ENCODE measurements around the gene TLNRD1.

DNA sequence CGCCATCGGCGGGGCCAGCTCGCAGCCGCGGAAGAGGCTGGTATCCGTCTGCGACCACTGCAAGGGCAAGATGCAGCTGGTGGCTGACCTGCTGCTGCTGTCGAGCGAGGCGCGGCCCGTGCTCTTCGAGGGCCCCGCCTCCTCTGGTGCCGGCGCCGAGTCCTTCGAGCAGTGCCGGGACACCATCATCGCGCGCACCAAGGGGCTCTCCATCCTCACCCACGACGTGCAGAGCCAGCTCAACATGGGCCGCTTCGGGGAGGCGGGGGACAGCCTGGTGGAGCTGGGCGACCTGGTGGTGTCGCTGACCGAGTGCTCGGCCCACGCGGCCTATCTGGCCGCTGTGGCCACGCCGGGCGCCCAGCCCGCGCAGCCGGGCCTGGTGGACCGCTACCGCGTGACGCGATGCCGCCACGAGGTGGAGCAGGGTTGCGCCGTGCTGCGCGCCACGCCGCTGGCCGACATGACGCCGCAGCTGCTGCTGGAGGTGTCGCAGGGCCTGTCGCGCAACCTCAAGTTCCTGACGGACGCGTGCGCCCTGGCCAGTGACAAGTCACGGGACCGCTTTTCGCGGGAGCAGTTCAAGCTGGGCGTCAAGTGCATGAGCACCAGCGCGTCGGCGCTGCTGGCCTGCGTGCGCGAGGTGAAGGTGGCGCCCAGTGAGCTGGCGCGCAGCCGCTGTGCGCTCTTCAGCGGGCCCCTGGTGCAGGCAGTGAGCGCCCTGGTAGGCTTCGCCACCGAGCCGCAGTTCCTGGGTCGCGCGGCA is 1.8 kb downstream of the TLNRD1 start:
- no peak for TF ChIP-seq YY1 (IDR thresholded peaks at IDR 0.05; ENCODE audit: extremely low read depth, insufficient replicate concordance, low read depth, low read length)
- TF ChIP-seq, protein P1, sequence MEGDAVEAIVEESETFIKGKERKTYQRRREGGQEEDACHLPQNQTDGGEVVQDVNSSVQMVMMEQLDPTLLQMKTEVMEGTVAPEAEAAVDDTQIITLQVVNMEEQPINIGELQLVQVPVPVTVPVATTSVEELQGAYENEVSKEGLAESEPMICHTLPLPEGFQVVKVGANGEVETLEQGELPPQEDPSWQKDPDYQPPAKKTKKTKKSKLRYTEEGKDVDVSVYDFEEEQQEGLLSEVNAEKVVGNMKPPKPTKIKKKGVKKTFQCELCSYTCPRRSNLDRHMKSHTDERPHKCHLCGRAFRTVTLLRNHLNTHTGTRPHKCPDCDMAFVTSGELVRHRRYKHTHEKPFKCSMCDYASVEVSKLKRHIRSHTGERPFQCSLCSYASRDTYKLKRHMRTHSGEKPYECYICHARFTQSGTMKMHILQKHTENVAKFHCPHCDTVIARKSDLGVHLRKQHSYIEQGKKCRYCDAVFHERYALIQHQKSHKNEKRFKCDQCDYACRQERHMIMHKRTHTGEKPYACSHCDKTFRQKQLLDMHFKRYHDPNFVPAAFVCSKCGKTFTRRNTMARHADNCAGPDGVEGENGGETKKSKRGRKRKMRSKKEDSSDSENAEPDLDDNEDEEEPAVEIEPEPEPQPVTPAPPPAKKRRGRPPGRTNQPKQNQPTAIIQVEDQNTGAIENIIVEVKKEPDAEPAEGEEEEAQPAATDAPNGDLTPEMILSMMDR (IDR thresholded peaks at IDR 0.05 in 2 of 3, conservative IDR thresholded peaks at IDR 0.05 in 1 of 3; ENCODE audit: borderline replicate concordance in 1 of 3, insufficient read depth in 1 of 3, low read depth in 2 of 3, low read length in 2 of 3) = no peak
- TF ChIP-seq EZH2 (IDR thresholded peaks at IDR 0.05) = no peak
- TF ChIP-seq SRF (IDR thresholded peaks at IDR 0.05; ENCODE audit: low read depth) = no peak
- TF ChIP-seq ZBTB33 (IDR thresholded peaks at IDR 0.05; ENCODE audit: extremely low read depth, insufficient replicate concordance, low read length) = no peak
- TF ChIP-seq MAX (IDR thresholded peaks at IDR 0.05) = no peak
- no peak for TF ChIP-seq SP1 (IDR thresholded peaks at IDR 0.05; ENCODE audit: low read depth)
- no peak for TF ChIP-seq EZH2phosphoT487 (IDR thresholded peaks at IDR 0.05; ENCODE audit: borderline replicate concordance)
- TF ChIP-seq, protein P2, sequence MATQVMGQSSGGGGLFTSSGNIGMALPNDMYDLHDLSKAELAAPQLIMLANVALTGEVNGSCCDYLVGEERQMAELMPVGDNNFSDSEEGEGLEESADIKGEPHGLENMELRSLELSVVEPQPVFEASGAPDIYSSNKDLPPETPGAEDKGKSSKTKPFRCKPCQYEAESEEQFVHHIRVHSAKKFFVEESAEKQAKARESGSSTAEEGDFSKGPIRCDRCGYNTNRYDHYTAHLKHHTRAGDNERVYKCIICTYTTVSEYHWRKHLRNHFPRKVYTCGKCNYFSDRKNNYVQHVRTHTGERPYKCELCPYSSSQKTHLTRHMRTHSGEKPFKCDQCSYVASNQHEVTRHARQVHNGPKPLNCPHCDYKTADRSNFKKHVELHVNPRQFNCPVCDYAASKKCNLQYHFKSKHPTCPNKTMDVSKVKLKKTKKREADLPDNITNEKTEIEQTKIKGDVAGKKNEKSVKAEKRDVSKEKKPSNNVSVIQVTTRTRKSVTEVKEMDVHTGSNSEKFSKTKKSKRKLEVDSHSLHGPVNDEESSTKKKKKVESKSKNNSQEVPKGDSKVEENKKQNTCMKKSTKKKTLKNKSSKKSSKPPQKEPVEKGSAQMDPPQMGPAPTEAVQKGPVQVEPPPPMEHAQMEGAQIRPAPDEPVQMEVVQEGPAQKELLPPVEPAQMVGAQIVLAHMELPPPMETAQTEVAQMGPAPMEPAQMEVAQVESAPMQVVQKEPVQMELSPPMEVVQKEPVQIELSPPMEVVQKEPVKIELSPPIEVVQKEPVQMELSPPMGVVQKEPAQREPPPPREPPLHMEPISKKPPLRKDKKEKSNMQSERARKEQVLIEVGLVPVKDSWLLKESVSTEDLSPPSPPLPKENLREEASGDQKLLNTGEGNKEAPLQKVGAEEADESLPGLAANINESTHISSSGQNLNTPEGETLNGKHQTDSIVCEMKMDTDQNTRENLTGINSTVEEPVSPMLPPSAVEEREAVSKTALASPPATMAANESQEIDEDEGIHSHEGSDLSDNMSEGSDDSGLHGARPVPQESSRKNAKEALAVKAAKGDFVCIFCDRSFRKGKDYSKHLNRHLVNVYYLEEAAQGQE (IDR thresholded peaks at IDR 0.05; ENCODE audit: low read depth) = no peak

All from HCT116 (cell line).